GM18502 (cell line): Measurements from ENCODE around the gene VSIR.

Experiments used
- ATAC-seq: cut with Tn5 transposase; IDR thresholded peaks from one replicate; pipeline ENCODE4 v1.9.1; 2021; ENCODE audit warnings: mild to moderate bottlenecking; ENCODE audit not compliant: unreplicated experiment, poor library complexity

Gene VSIR

GRCh38 chr10:71737834-71738197 is 35.5 kb downstream of the VSIR start:
- ATAC-seq, result no peak

- ATAC-seq, result no peak
These were observed 36.1 kb downstream of the VSIR start for GRCh38 chr10:71737001-71737833.

- ATAC-seq, result no peak
These were observed 36.8 kb downstream of the VSIR start for GRCh38 chr10:71736570-71736952.

GRCh38 chr10:71735709-71736569 is 37.4 kb downstream of the VSIR start:
- no peak for ATAC-seq

- ATAC-seq, result no peak
These were observed 38.5 kb downstream of the VSIR start for GRCh38 chr10:71734797-71735196.

- no peak for ATAC-seq
These were observed 41.5 kb downstream of the VSIR start for GRCh38 chr10:71731791-71732190.

- no peak for ATAC-seq
These were observed 44.1 kb downstream of the VSIR start for GRCh38 chr10:71729161-71729636.

GRCh38 chr10:71727738-71728737 is 45.3 kb downstream of the VSIR start:
- peak; percentile 66 for ATAC-seq

GRCh38 chr10:71727105-71727737 is 46.1 kb downstream of the VSIR start:
- ATAC-seq, result peak; percentile 60

GRCh38 chr10:71726580-71727104 is 46.7 kb downstream of the VSIR start:
- peak; percentile 5 for ATAC-seq

- no peak for ATAC-seq
These were observed 47.2 kb downstream of the VSIR start for GRCh38 chr10:71725998-71726579.

- no peak for ATAC-seq
These were observed 48.1 kb downstream of the VSIR start for GRCh38 chr10:71725249-71725648.

GRCh38 chr10:71724539-71724938 is 48.8 kb downstream of the VSIR start:
- no peak for ATAC-seq

- ATAC-seq, result no peak
These were observed 50.0 kb downstream of the VSIR start for GRCh38 chr10:71723311-71723710.

- ATAC-seq, result no peak
These were observed 50.5 kb downstream of the VSIR start for GRCh38 chr10:71722849-71723248.

- no peak for ATAC-seq
These were observed 52.0 kb downstream of the VSIR start for GRCh38 chr10:71721313-71721712.

- ATAC-seq, result no peak
These were observed 53.0 kb downstream of the VSIR start for GRCh38 chr10:71720288-71720687.

GRCh38 chr10:71719464-71720201 is 53.7 kb downstream of the VSIR start, which contains the start of gene C10orf105:
TSS of gene C10orf105 (minus strand) at chr10:71719778. CDS start at chr10:71716337, 3,441 bp downstream.
- ATAC-seq, result no peak
